Testis (tissue), 2 donors: ENCODE measurements around the gene MTMR3.

Experiments used
- POLR2A ChIP-seq: fragments of 450-650 bp; IDR thresholded peaks from one replicate; pipeline ENCODE4 v1.6.1; 2017; ENCODE audit warnings: antibody characterized with exemption, mild to moderate bottlenecking, moderate library complexity
- TF ChIP-seq, protein P1 (sequence below), 3 experiments: fragments of 450-650 bp in 2 of 3; fragments of 200-600 bp in 1 of 3; sonication (generic) in 1 of 3; IDR thresholded peaks; one replicate each; pipeline ENCODE4 v1.5.1; 2016 to 2019; ENCODE audit warnings: antibody characterized with exemption in 3 of 3, mild to moderate bottlenecking in 2 of 3, moderate library complexity in 1 of 3

DNA sequence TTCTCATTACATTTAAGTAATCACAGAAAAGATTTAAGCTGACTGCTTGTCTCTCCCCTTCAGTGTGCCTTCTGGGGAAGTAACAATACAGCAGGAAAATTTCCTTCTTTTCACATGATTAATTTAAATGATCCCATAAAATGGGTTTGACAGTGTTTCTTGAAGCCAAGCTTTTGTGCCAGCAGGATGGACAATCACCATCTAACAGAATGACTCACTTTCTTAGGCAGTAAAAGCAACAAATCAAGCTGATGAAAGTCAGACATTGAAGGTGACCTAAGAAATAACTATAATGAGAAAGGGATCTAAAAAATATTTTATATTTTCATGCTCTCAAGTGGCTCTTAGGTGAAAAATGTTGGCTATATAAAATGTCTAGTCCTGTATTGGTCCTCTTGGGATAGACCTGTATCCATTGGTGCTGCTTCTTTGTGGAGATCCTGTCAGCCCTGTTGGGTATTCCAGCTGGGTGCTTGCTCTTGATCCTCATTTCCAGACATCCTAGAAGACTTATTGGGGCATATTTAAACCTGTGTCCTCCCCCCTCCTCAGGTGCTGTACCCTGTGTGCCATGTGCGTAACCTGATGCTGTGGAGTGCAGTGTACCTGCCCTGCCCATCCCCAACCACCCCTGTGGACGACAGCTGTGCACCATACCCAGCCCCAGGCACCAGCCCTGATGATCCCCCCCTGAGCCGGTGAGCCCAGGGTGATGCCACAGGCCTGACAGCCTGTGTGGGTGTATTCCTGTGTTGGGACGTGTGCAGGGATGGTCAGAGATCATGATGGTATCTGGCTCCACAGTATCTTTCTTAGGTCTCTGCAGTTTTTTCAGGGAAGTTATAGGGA is 134.6 kb downstream of the MTMR3 start:
- TF ChIP-seq, protein P1, sequence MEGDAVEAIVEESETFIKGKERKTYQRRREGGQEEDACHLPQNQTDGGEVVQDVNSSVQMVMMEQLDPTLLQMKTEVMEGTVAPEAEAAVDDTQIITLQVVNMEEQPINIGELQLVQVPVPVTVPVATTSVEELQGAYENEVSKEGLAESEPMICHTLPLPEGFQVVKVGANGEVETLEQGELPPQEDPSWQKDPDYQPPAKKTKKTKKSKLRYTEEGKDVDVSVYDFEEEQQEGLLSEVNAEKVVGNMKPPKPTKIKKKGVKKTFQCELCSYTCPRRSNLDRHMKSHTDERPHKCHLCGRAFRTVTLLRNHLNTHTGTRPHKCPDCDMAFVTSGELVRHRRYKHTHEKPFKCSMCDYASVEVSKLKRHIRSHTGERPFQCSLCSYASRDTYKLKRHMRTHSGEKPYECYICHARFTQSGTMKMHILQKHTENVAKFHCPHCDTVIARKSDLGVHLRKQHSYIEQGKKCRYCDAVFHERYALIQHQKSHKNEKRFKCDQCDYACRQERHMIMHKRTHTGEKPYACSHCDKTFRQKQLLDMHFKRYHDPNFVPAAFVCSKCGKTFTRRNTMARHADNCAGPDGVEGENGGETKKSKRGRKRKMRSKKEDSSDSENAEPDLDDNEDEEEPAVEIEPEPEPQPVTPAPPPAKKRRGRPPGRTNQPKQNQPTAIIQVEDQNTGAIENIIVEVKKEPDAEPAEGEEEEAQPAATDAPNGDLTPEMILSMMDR (IDR thresholded peaks at IDR 0.05) = no peak
- no peak for TF ChIP-seq POLR2A
